Mucosa of descending colon (tissue), 3 donors: ENCODE results near the gene UNC13C. TPM values are rescaled to one million over a fixed set of nuclear protein-coding genes. Genes with fewer than 3 reads are reported as not detected.

Source experiments
- ATAC-seq: fragments of 200-7000 bp; cut with Tn5 transposase; one replicate; pipeline ENCODE4 v1.9.1; 2020; ENCODE audit warnings: mild to moderate bottlenecking, moderate library complexity
- DNase-seq, 3 donors: peaks; one replicate each; pipeline ENCODE4 v3.0.0-alpha.2; 2020
- H3K36me3 ChIP-seq: fragments of 200-600 bp; one replicate; pipeline ENCODE4 v1.8.0; 2021; ENCODE audit warnings: low read depth, mild to moderate bottlenecking
- H3K4me1 ChIP-seq: fragments of 200-600 bp; one replicate; pipeline ENCODE4 v1.8.0; 2021; ENCODE audit warnings: low read depth, mild to moderate bottlenecking
- H3K4me3 ChIP-seq: fragments of 200-600 bp; one replicate; pipeline ENCODE4 v1.8.0; 2021; ENCODE audit warnings: mild to moderate bottlenecking
- H3K9me3 ChIP-seq: fragments of 200-600 bp; one replicate; pipeline ENCODE4 v1.8.0; 2021; ENCODE audit warnings: mild to moderate bottlenecking
- intact Hi-C, 2 donors: fragments of 100-400 bp; cut with DNase I in 1 of 2; cut with micrococcal nuclease in 1 of 2; formaldehyde crosslinking; loops; one replicate each; pipeline versions ENCODE4 v1.11.0 to v1.11.1; 2022; cut with DNase I, micrococcal nuclease
- total RNA-seq, 3 donors: library from RNA; stranded (reverse); fragmentation: NEBNext Ultra II Directional in 2 of 3; extraction: Animal tissue kit (Norgen Biotek cat#: 25700) in 2 of 3; gene quantifications; one replicate each; pipeline versions ENCODE4 v1.2.1 to v1.2.4, GENCODE V29; 2021 to 2023
- TF ChIP-seq, protein P1 (sequence below): fragments of 200-600 bp; IDR thresholded peaks from one replicate; pipeline ENCODE4 v1.8.0; 2022; ENCODE audit warnings: antibody characterized with exemption, mild to moderate bottlenecking
- donor health status: DM: no; HTN: no; CAD: no; lungs with moderate emphysema.
- donor health status: DM: no; HTN: no; CAD: no.
- donor health status: DM: no; HTN: yes; CAD: no.

Gene UNC13C
- total RNA-seq, 3 donors from 2014 or later: 0.06 to 1.9 (median 0.12) TPM

DNA sequence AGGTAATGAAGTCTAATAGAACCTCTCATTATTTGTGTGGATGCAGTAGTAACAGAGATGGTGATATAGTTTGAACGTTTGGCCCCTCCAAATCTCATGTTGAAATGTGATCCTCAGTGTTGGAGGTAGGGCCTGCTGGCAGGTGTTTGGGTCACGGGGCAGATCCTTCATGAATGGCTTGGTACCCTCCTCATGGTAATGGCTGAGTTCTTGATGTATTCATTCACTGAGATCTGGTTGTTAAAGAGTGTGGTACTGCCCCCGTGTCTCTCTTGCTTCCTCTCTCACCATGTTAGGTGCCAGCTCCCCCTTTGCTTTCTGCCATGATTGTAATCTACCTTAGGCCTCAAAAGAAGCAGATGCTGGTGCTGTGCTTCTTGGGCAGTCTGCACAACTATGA is 606.8 kb downstream of the UNC13C start:
- no peaks in the 10 kb centered on the region for H3K9me3 ChIP-seq
- no peak for DNase-seq
- TF ChIP-seq, protein P1, sequence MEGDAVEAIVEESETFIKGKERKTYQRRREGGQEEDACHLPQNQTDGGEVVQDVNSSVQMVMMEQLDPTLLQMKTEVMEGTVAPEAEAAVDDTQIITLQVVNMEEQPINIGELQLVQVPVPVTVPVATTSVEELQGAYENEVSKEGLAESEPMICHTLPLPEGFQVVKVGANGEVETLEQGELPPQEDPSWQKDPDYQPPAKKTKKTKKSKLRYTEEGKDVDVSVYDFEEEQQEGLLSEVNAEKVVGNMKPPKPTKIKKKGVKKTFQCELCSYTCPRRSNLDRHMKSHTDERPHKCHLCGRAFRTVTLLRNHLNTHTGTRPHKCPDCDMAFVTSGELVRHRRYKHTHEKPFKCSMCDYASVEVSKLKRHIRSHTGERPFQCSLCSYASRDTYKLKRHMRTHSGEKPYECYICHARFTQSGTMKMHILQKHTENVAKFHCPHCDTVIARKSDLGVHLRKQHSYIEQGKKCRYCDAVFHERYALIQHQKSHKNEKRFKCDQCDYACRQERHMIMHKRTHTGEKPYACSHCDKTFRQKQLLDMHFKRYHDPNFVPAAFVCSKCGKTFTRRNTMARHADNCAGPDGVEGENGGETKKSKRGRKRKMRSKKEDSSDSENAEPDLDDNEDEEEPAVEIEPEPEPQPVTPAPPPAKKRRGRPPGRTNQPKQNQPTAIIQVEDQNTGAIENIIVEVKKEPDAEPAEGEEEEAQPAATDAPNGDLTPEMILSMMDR: no peak
- no peak overlapping the region for H3K4me3 ChIP-seq
- ATAC-seq: no peak
- H3K36me3 ChIP-seq: no peaks in the 10 kb centered on the region
- intact Hi-C loops: no loop called here
- no peaks in the 10 kb centered on the region for H3K4me1 ChIP-seq

DNA sequence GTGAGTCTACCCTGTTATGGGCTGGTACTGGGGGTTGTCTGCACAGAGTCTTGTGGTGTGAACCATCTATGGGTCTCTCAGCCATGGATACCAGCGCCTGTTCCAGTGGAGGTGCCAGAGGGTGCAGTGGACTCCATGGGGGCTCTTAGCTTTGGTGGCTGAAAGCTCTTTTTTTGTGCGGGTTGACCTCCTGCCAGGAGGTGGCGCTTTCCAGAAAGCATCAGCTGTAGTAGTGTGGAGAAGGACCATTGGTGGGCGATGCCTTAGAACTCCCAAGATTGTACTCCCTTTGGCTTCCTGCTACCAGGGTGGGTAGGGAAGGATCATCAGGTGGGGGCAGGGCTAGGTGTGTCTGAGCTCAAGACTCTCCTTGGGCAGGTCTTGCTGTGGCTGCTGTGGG is 615.9 kb downstream of the UNC13C start:
- intact Hi-C loops: no loop called here
- no peak for ATAC-seq

DNA sequence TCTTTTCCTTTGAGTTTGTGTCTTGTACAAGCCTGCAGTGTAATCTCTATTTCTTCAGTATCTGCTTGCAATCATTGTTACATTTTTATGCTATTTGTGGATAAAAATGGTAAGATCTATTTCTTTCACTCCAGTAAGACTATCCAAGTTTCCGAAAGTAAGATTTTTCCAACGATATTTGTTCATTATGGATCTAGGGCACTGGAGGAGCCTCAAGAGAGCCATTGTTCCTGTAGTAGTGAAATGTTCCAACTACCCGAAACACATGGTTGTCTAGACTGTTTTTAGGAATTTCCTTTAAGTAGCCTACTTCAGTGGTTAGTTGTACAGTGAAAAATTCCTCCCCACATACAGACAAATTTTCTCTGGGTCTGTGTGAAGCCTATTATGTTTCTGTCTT is 621.1 kb downstream of the UNC13C start:
- no peak for ATAC-seq
- intact Hi-C loops: no loop called here
- H3K9me3 ChIP-seq: no peaks in the 10 kb centered on the region

More for the DNA sequence above, 615.9 kb downstream of the UNC13C start:
- DNase-seq: peak in 1 of 3 donors; percentile 4
- H3K4me1 ChIP-seq: no peaks in the 10 kb centered on the region
- TF ChIP-seq, protein P1: no peak
- H3K36me3 ChIP-seq: no peaks in the 10 kb centered on the region
- no peaks in the 10 kb centered on the region for H3K9me3 ChIP-seq
- no peak overlapping the region for H3K4me3 ChIP-seq

DNA sequence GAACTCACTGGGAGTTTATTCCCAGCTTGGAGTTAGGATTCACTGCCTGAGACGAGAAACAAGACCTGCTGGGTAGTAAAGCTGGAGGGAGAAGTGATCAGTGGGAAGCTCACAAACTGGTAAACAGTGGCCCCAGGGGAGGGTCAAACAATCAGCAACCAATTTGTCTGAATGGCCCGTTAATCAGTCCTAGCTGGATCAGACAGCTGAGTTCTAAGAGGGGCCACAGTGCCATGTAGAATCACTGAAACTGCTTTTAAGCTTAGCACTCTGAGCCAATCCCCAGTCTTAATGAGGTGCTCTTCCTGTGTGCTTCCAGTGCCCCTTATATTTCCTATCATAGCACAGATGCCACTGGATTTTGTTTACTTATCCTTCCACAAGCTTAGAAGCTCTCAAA is 626.8 kb downstream of the UNC13C start:
- H3K4me1 ChIP-seq: no peaks in the 10 kb centered on the region
- TF ChIP-seq, protein P1: no peak
- no peak for DNase-seq
- H3K36me3 ChIP-seq: no peaks in the 10 kb centered on the region
- intact Hi-C loops: no loop called here
- ATAC-seq: no peak
- H3K9me3 ChIP-seq: no peaks in the 10 kb centered on the region
- no peak overlapping the region for H3K4me3 ChIP-seq

More for the DNA sequence above, 621.1 kb downstream of the UNC13C start:
- Histone ChIP-seq H3K36me3 (no peaks in the 10 kb centered on the region), H3K4me3 (no peak overlapping the region), H3K4me1 (no peaks in the 10 kb centered on the region)
- TF ChIP-seq, protein P1: no peak
- DNase-seq: no peak

DNA sequence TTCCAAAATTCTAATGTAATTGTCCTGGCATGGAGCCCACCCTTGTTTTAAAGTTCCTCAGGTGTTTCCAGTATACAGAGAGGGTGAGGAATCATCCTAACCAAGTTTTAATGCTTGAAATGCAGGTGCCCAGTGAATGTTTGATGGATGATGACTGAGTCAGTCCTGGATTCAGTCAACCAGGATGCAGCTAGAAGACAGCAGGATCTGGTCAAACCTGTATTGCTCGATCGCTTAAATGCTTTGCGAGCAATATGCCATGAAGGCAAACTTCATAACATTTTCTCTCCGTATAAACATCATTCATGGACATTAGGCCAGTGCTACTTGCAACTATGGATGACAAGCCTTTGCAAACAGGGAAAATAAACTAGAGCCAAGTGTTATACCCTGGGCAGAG is 627.3 kb downstream of the UNC13C start:
- no peak overlapping the region for H3K4me3 ChIP-seq
- no peaks in the 10 kb centered on the region for H3K4me1 ChIP-seq
- ATAC-seq (no peak), DNase-seq (no peak)
- intact Hi-C loops: no loop called here
- no peaks in the 10 kb centered on the region for H3K36me3 ChIP-seq
- TF ChIP-seq, protein P1: no peak
- H3K9me3 ChIP-seq: no peaks in the 10 kb centered on the region
